ENCODE results near the gene ZNF280D. TPM values are rescaled to one million over a fixed set of nuclear protein-coding genes. Genes with fewer than 3 reads are reported as not detected.

The ZNF280D gene
- total and polyA plus RNA-seq, 2 of the 4 experiments (the other 2 are of a cell fraction), result 8.3 to 21.0 TPM

DNA sequence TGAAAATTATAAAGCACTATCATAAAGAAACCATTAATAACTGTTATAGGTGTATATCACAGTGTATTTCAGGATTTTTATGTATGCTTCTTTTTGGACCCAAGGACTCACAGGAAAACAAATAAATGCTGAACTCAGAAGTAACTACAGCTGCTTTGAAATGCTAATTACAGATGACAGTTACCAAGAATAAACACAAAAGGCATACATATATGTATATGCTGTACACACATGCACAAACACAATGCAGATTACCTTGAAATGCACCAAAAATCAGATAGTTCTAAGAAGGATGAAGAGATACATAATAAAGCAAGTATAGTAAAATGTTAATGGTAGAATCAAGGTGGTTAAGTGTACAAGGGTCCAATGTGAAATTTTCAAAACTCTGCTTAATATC is 52.2 kb downstream of the ZNF280D start:
- in situ Hi-C loops (cut with MboI; ENCODE audit: low sequenced_read_pairs), result no loop called here
- POLR2A ChIA-PET (ENCODE audit: unreplicated experiment), result no interaction called here
- intact Hi-C loops (cut with micrococcal nuclease), result no loop called here

More for the DNA sequence above, 52.2 kb downstream of the ZNF280D start:
- no peak for ATAC-seq (ENCODE audit: low read depth)
- no peak overlapping the region for H3K23ac ChIP-seq (ENCODE audit: low read depth, low read length)
- H4K5ac ChIP-seq (ENCODE audit: low read depth, low read length), result no peak overlapping the region
- H3K56ac ChIP-seq (ENCODE audit: extremely low read depth, insufficient read depth, low read length), result no peak overlapping the region
- no peak overlapping the region for H2BK120ac ChIP-seq (ENCODE audit: low read depth, low read length)
- H3K4ac ChIP-seq (ENCODE audit: low read depth, low read length), result no peak overlapping the region
- TF ChIP-seq, protein P1, sequence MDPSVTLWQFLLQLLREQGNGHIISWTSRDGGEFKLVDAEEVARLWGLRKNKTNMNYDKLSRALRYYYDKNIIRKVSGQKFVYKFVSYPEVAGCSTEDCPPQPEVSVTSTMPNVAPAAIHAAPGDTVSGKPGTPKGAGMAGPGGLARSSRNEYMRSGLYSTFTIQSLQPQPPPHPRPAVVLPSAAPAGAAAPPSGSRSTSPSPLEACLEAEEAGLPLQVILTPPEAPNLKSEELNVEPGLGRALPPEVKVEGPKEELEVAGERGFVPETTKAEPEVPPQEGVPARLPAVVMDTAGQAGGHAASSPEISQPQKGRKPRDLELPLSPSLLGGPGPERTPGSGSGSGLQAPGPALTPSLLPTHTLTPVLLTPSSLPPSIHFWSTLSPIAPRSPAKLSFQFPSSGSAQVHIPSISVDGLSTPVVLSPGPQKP (IDR thresholded peaks at IDR 0.05; ENCODE audit: borderline replicate concordance, low read depth, low read length), result no peak
- no peak for TF ChIP-seq BHLHE40 (IDR thresholded peaks at IDR 0.05; ENCODE audit: low read depth, low read length)
- TF ChIP-seq, protein P2, sequence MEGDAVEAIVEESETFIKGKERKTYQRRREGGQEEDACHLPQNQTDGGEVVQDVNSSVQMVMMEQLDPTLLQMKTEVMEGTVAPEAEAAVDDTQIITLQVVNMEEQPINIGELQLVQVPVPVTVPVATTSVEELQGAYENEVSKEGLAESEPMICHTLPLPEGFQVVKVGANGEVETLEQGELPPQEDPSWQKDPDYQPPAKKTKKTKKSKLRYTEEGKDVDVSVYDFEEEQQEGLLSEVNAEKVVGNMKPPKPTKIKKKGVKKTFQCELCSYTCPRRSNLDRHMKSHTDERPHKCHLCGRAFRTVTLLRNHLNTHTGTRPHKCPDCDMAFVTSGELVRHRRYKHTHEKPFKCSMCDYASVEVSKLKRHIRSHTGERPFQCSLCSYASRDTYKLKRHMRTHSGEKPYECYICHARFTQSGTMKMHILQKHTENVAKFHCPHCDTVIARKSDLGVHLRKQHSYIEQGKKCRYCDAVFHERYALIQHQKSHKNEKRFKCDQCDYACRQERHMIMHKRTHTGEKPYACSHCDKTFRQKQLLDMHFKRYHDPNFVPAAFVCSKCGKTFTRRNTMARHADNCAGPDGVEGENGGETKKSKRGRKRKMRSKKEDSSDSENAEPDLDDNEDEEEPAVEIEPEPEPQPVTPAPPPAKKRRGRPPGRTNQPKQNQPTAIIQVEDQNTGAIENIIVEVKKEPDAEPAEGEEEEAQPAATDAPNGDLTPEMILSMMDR (conservative IDR thresholded peaks at IDR 0.05; ENCODE audit: low read depth, low read length), result no peak
- no peak for TF ChIP-seq CHD1 (IDR thresholded peaks at IDR 0.05; ENCODE audit: low read depth, low read length)
- no peak for TF ChIP-seq SMC3 (IDR thresholded peaks at IDR 0.05; ENCODE audit: low read depth, low read length)
- TF ChIP-seq RFX5 (IDR thresholded peaks at IDR 0.05; ENCODE audit: low read depth, low read length), result no peak
- no peak for TF ChIP-seq CEBPB (IDR thresholded peaks at IDR 0.05; ENCODE audit: low read depth, low read length)
- no peak for TF ChIP-seq RCOR1 (IDR thresholded peaks at IDR 0.05; ENCODE audit: insufficient replicate concordance, low read length)
- H3K4me1 ChIP-seq (ENCODE audit: control insufficient read depth, insufficient read depth, low read length), result no peaks in the 10 kb centered on the region
- H3K27ac ChIP-seq (ENCODE audit: insufficient read depth, low read length), result no peak overlapping the region
- peaks cover 5 to 11% of the 10 kb centered on the region in 2 experiments for H3K79me1 ChIP-seq (ENCODE audit: low read depth in 1 of 2, low read length in 2 of 2)
- H3K14ac ChIP-seq (replicated peaks; ENCODE audit: low read depth, low read length), result no peak overlapping the region
- no TSS peak for BruUV-seq (replicated peaks)
- H3K4me2 ChIP-seq (ENCODE audit: low read depth, low read length), result no peak overlapping the region
- no peak overlapping the region for H2AFZ ChIP-seq (replicated peaks; ENCODE audit: low read length, poor library complexity)
- H3K9ac ChIP-seq (ENCODE audit: low read depth, low read length), result no peak overlapping the region
- no peaks in the 10 kb centered on the region for H3K27me3 ChIP-seq (ENCODE audit: control insufficient read depth, insufficient read depth, low read length)
- H4K91ac ChIP-seq (ENCODE audit: insufficient read depth, low read depth, low read length), result no peak overlapping the region
- CTCF ChIA-PET, result no interaction called here
- H3K9me1 ChIP-seq (ENCODE audit: insufficient read depth, low read length), result no peaks in the 10 kb centered on the region; the same call in 1 of the 2 replicates
- no peak overlapping the region for H2AK9ac ChIP-seq (replicated peaks; ENCODE audit: low read depth, low read length, poor library complexity)
- H3K4me3 ChIP-seq (ENCODE audit: insufficient read depth, low read depth, low read length), result no peak overlapping the region
- no peak overlapping the region for H2BK20ac ChIP-seq (ENCODE audit: low read depth, low read length)
- no peak overlapping the region for H4K8ac ChIP-seq (ENCODE audit: low read depth in 2 of 2, low read length in 2 of 2)
- dilution Hi-C loops (cut with HindIII; ENCODE audit: low sequenced_read_pairs, unreplicated experiment), result no loop called here
- no peaks in the 10 kb centered on the region for H4K20me1 ChIP-seq (ENCODE audit: insufficient read depth, low read length)
- H3K36me3 ChIP-seq (ENCODE audit: control insufficient read depth, insufficient read depth, low read length), result peaks cover 2% of the 10 kb centered on the region; the same call in 1 of the 2 replicates
- H2AK5ac ChIP-seq (ENCODE audit: low read depth, low read length), result no peak overlapping the region
- H2BK5ac ChIP-seq (ENCODE audit: low read depth, low read length, poor library complexity, severe bottlenecking), result no peak overlapping the region
- no peak overlapping the region for H3K18ac ChIP-seq (ENCODE audit: low read depth, low read length)
- no peak overlapping the region for H2BK15ac ChIP-seq (ENCODE audit: low read depth, low read length)
- DNase-seq, result no peak
- H3K9me3 ChIP-seq (ENCODE audit: control insufficient read depth, insufficient read depth, low read length), result no peaks in the 10 kb centered on the region
